GM21737 (cell line): ENCODE data around the gene COL19A1.
"Not testable (repeated sequence)": the region's sequence is repeated elsewhere in the genome, so short reads cannot be mapped to it uniquely, and the experiment has no call there.

ENCODE experiments used
- ATAC-seq: cut with Tn5 transposase; IDR thresholded peaks from one replicate; pipeline ENCODE4 v1.9.1; 2021; ENCODE audit warnings: mild to moderate bottlenecking, moderate library complexity; ENCODE audit not compliant: unreplicated experiment

The COL19A1 gene

GRCh38 chr6:69895396-69895795 is 29.0 kb downstream of the COL19A1 start:
- ATAC-seq: no peak

GRCh38 chr6:69900869-69901268 is 34.5 kb downstream of the COL19A1 start:
- ATAC-seq: no peak

DNA sequence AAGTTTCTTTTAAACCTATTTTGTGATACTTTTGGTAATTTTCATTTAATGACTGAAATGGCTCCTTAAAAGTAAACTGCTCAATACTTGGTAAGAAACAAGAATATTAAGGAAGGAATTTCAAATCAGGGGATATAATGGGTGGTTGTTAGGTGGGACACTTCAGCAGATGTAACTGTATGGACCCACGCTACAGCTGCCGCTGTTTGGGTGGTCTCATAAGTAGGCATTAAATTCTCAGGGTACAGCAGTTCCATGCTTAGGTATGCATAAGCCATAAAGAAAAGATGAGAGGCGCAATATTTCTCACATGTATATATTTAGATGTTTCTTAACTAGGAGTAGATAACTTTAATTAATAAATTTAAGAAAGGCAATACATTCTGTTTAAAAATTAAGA is 35.0 kb downstream of the COL19A1 start:
- ATAC-seq: no peak

GRCh38 chr6:69907981-69908498 is 41.7 kb downstream of the COL19A1 start:
- no peak for ATAC-seq

DNA sequence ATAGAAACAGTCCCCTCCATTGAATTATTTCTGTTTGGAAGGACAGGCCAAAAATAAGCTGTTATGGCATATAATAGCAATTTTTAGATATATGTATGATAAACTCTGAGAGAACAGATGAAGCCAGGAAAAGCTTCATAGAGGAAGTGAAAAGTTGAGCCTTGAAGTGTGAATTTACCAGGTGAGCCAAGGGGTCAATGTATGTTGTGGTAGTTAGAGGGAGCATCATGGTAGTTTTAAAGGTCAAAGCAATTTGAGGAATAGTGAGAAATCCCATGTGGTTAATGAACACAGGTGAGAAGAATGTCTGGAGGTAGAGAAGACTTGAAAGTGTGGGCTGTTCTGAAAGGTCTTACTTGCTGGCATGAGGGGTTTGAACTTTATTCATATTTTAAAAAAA is 47.0 kb downstream of the COL19A1 start:
- ATAC-seq: no peak

DNA sequence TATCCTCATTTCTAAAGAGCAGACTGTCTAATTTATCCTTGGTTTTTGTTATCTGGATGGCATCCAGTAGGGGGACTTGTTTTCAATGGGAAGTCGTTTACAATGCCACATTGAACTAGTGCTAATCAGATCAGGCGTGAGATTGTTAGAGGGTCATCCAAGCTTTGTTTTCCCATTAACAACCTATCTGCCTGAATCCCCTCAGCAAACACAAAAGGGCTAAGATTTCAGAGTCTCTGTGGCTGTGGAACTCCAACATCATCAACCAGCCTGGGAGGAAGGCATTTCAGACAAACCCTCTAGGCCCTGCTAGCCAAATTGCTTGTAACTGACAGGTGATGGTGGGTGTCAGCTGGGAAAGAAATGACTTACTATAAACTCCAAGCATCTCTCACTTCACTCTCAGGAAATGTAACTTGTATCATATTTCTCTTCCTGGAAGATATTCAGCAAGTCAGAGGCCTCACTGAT is 47.7 kb downstream of the COL19A1 start:
- ATAC-seq: no peak

- no peak for ATAC-seq
Measured at GRCh38 chr6:69915346-69915745, 49.0 kb downstream of the COL19A1 start.

DNA sequence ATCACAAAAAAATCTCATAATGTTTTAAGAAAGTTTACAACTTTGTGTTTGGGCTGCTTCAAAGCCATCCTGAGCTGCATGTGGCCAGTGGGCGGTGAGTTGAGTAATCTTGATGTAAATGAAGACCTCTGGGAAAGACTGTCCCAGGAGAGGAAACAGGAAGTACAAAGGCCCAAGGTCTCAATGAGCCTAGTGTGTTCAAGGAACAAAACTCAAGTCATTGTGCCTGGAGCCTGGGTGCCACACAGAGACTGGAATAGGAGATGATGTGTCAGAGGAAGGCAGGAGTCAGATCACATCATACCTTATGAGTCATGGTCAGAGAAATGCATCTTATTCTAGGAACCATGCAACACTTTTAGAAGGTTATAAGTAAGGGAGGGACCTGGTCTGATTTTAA is 51.5 kb downstream of the COL19A1 start:
- ATAC-seq: no peak

DNA sequence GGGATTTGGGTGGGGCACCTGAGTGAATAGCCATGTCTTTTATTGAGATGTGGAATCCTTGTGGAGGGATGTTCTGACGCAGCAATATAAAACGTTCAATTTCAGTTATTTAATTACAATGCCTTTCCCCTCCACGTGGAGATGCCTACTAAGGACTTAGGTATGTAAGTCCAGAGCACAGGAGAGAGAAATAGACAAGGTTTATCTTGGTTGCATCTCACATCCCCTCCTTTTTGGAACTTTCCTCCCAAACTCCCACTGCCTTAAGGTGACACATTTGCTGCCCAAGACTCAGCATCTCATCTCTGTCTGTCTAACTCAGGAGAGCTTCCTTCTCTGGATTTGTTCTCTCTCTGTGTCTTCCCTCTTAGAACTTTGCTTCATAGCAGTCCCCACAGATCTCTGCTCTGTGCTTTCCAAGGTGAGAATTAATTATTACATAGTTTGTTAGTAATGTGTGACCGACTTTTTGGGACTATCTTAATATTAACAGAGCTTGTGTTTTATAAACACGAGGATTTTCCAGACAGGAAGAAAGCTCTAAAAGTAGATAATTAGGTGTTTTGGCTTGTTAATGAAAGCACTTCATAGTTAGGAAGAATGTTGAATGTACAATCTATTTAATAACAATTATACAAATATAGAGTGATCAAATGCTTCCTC is 52.6 kb downstream of the COL19A1 start:
- no peak for ATAC-seq

DNA sequence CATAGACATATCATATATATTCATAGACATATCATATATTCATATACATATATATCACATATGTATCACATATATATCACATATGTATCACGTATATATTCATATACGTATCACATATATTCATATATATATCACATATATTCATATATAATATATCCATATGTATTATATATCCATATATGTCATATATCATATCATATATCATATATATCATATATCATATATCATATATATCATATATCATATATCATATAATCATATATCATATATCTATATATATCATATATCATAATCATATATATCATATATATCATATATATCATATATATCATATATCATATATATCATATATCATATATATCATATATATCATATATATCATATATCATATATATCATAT is 54.7 kb downstream of the COL19A1 start:
- not testable (repeated sequence) for ATAC-seq

DNA sequence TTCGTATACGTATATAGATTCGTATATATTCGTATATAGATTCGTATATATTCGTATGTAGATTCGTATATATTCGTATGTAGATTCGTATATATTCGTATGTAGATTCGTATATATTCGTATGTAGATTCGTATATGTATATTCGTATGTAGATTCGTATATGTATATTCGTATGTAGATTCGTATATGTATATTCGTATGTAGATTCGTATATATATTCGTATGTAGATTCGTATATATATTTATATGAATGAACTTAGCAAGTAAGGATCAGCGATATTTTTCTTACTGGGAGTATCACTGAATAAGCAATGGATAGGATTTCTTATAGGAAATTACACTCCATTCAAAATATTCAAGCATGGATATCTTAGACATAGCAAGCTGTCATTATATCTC is 55.3 kb downstream of the COL19A1 start:
- not testable (repeated sequence) for ATAC-seq

- ATAC-seq: no peak
Measured at GRCh38 chr6:69926745-69927144, 60.4 kb downstream of the COL19A1 start.

DNA sequence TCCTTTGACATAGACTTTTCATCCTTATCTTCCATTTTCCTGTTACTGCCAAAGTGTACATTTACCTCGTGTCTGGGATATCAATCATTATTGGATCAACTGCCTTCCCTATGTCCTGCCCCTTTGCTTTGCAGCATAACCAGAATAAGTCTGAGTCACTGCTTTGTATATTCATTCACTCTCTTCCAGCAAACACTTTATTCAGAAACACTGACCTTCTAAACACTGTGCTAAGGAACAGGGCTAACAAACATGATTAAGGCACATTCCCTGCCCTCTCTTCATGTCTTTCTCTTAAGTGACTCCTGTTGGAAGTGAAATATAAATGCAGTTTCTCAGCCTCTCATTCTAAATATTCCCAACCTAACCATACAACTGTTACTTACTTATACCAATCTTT is 66.9 kb downstream of the COL19A1 start:
- no peak for ATAC-seq

DNA sequence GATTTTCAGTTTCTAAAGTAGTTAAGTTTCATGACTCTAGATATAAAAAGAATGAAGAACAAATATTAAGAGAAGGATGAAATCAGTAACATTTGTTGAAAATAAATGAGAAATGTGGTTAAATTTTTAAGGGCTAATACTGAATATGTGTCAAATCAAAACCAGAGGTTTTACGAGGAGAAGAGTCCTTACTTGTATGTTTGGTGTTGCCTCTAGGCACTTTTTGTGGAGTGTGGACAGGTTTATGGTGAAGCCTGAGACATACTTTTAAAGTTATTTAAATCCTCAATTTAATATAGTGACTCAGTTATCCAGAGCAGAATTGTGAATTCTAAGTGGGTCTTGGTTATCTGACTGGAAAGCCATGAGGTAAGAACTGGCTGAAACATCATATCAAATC is 68.7 kb downstream of the COL19A1 start:
- no peak for ATAC-seq

- no peak for ATAC-seq
Measured at GRCh38 chr6:69936674-69937363, 70.5 kb downstream of the COL19A1 start.

DNA sequence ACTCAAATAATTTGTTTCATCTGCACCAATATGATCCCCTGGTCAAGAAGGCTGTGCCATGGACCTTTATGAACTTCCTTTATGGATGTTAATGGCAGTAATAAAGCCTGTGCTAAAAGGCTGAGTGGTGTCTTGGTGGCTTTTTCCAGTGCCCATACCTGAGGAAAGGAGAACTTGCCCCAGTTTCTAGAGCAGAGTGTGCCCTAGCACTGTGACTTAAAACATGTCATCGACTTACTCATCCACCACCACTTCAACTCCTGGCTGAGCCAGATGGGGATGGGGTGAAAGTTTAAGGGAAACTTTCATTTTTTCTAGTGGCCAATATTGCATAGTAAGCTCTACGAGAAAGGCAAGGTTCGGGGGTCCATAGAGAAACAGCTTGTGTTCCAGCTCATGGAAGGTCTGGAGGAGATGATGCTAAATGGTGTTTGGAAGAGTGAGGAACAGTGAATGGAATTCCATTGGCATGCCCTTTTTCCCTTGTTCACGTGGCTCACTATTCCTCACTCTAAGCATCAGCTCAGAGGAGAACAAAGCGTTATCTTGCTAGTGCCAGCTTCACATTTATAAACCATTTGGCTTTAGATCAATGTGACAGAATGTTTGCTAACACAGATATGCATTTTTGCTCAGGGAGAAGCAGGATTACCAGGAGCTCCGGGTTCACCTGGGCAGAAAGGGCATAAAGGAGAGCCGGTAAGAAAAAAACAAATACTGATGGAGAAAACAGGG is 71.2 kb downstream of the COL19A1 start:
- no peak for ATAC-seq

DNA sequence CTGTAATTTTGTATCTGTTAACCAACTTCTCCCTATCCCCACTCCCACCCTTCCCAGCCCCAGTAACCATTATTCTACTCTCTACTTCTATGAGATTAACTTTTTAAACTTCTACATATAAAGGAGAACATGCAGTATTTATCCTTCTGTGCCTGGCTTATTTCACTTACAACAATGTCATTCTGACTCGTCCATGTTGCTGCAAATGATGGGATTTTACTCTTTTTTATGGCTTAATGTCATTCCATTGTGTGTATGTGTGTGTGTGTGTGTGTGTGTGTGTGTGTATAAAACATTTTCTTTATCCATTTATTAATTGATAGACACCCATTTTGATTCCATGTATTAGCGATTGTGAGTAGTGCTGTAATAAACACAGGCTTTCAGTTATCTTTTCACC is 76.1 kb downstream of the COL19A1 start:
- no peak for ATAC-seq

DNA sequence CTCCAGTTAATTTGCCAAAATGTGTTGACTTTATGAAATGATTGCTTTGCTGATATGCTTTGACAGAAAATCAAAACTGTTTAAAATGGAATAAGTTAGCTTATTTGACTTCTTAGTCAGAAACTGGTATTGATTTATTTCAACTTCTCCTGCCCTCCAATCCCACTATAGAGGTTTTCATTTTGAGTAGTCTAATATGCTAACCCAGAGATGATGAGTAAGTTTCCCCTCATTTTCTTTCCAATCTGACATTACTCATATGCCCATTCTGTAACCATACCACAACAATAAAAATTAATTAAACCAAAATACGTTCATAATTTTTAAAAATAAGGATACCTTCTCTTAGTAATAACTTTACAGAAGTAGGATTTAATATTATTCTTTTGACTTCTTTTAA is 78.8 kb downstream of the COL19A1 start:
- no peak for ATAC-seq

- no peak for ATAC-seq
Measured at GRCh38 chr6:69948479-69949114, 82.2 kb downstream of the COL19A1 start.

- no peak for ATAC-seq
Measured at GRCh38 chr6:69953491-69953890, 87.1 kb downstream of the COL19A1 start.

DNA sequence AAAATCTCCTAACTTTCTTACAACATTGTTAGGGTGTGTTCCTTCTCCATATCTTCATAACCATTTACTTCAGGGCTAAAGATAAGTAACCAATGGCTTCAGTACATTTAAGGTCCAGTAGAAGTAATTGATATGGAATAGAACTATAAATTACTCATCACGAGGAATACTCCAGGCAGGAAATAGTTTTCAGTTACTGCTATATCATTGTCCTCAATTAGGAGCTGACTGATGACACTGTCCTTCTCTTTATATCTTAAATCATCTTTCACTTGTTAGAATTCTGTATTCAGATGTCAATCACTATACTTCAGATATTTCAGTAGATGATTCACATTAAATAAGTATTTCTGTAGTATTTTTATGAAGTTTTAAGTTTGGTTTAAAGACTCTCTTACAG is 88.4 kb downstream of the COL19A1 start:
- ATAC-seq: no peak
